Uterus (tissue), 4 donors: ENCODE measurements around the gene CACNA2D4. TPM values are rescaled to one million over a fixed set of nuclear protein-coding genes. Genes with fewer than 3 reads are reported as not detected.

Experiments used
- DNase-seq, 2 donors: peaks; one replicate each; pipeline ENCODE4 v3.0.0-alpha.2; 2019 to 2020
- H3K27ac ChIP-seq, 2 donors: fragments of 200-600 bp; sonication (generic); 1 replicate in 1 of 2; 2 replicates in 1 of 2; pipeline ENCODE4 v1.5.1; 2016 to 2018
- H3K27me3 ChIP-seq, 2 donors: fragments of 200-600 bp; sonication (generic); one replicate each; pipeline ENCODE4 v1.5.1; 2018 to 2019; ENCODE audit warnings: control low read depth in 1 of 2
- H3K36me3 ChIP-seq, 2 donors: fragments of 200-600 bp; sonication (generic); one replicate each; pipeline ENCODE4 v1.5.1; 2019; ENCODE audit warnings: control low read depth in 1 of 2
- H3K4me1 ChIP-seq, 2 donors: fragments of 200-600 bp; sonication (generic); one replicate each; pipeline ENCODE4 v1.5.1; 2018 to 2019; ENCODE audit warnings: control low read depth in 1 of 2
- H3K4me3 ChIP-seq, 2 donors: fragments of 200-600 bp; sonication (generic); 1 replicate in 1 of 2; 2 replicates in 1 of 2; pipeline ENCODE4 v1.5.1; 2018 to 2019; ENCODE audit warnings: mild to moderate bottlenecking in 1 of 2
- H3K9me3 ChIP-seq, 2 donors: fragments of 200-600 bp; sonication (generic); one replicate each; pipeline ENCODE4 v1.5.1; 2019; ENCODE audit warnings: control low read depth in 1 of 2
- CTCF ChIP-seq, 4 experiments: fragments of 200-600 bp in 2 of 4; fragments of 450-650 bp in 2 of 4; sonication (generic) in 2 of 4; IDR thresholded peaks; one replicate each; pipeline ENCODE4 v1.5.1; 2016 to 2019; ENCODE audit warnings: antibody characterized with exemption in 4 of 4, mild to moderate bottlenecking in 2 of 4, moderate library complexity in 1 of 4
- POLR2A ChIP-seq, 2 donors: fragments of 450-650 bp; IDR thresholded peaks; one replicate each; pipeline ENCODE4 v1.6.1; 2016; ENCODE audit warnings: antibody characterized with exemption in 2 of 2, mild to moderate bottlenecking in 1 of 2, moderate library complexity in 1 of 2
- intact Hi-C: fragments of 100-400 bp; cut with DNase I; formaldehyde crosslinking; loops from one replicate; pipeline ENCODE4 v1.15.1; 2023; ENCODE audit warnings: low total_unique reads
- total RNA-seq, 4 donors: library from RNA; depleted of rRNA in 3 of 4; stranded (reverse); fragments of >200 nt in 3 of 4; gene quantifications; one replicate each; pipeline versions ENCODE4 v1.1.0 to v1.2.4, GENCODE V29; 2014 to 2023
- donor health status: DM: yes; HTN: yes; CAD: no.

Gene CACNA2D4
- total RNA-seq, 4 donors from 2014 or later: 2.6 to 4.1 (median 4.0) TPM; not detected in 1

GRCh38 chr12:1926251-1926657 is 7.8 kb upstream of the CACNA2D4 start:
- no peaks in the 10 kb centered on the region for H3K27me3 ChIP-seq
- peaks cover 0 to 11% of the 10 kb centered on the region in 2 donors for H3K4me1 ChIP-seq
- no peak for TF ChIP-seq CTCF (IDR thresholded peaks at IDR 0.05)
- no peak for TF ChIP-seq POLR2A (IDR thresholded peaks at IDR 0.05)
- no peak overlapping the region for H3K4me3 ChIP-seq
- H3K27ac ChIP-seq: no peak overlapping the region
- DNase-seq: peak in 1 of 2 donors; percentile 6
- H3K36me3 ChIP-seq: no peaks in the 10 kb centered on the region
- H3K9me3 ChIP-seq: no peaks in the 10 kb centered on the region
- intact Hi-C loops: no loop called here

- Histone ChIP-seq H3K4me1 (peaks cover 0 to 11% of the 10 kb centered on the region in 2 donors), H3K27me3 (no peaks in the 10 kb centered on the region), H3K36me3 (no peaks in the 10 kb centered on the region), H3K27ac (no peak overlapping the region), H3K4me3 (no peak overlapping the region), H3K9me3 (no peaks in the 10 kb centered on the region)
- DNase-seq: peak in 1 of 2 donors; percentile 7
- intact Hi-C loops: no loop called here
- TF ChIP-seq CTCF (IDR thresholded peaks at IDR 0.05): no peak
- no peak for TF ChIP-seq POLR2A (IDR thresholded peaks at IDR 0.05)
These were observed 7.2 kb upstream of the CACNA2D4 start for GRCh38 chr12:1925684-1926006.

GRCh38 chr12:1924996-1925683 is 6.7 kb upstream of the CACNA2D4 start:
- Histone ChIP-seq H3K4me1 (peaks cover 0 to 11% of the 10 kb centered on the region in 2 donors), H3K27ac (no peak overlapping the region), H3K27me3 (no peaks in the 10 kb centered on the region), H3K9me3 (no peaks in the 10 kb centered on the region), H3K36me3 (no peaks in the 10 kb centered on the region), H3K4me3 (no peak overlapping the region)
- intact Hi-C loops: no loop called here
- peak; percentile 4 to 9 for DNase-seq
- no peak for TF ChIP-seq POLR2A (IDR thresholded peaks at IDR 0.05)
- no peak for TF ChIP-seq CTCF (IDR thresholded peaks at IDR 0.05)

GRCh38 chr12:1922985-1923384 is 4.5 kb upstream of the CACNA2D4 start:
- H3K27me3 ChIP-seq: no peaks in the 10 kb centered on the region
- H3K27ac ChIP-seq: no peak overlapping the region
- intact Hi-C loops: no loop called here
- no peaks in the 10 kb centered on the region for H3K9me3 ChIP-seq
- no peak for DNase-seq
- no peak for TF ChIP-seq CTCF (IDR thresholded peaks at IDR 0.05)
- TF ChIP-seq POLR2A (IDR thresholded peaks at IDR 0.05): no peak
- peaks cover 0 to 11% of the 10 kb centered on the region in 2 donors for H3K4me1 ChIP-seq
- no peak overlapping the region for H3K4me3 ChIP-seq
- no peaks in the 10 kb centered on the region for H3K36me3 ChIP-seq

GRCh38 chr12:1922075-1922709 is 3.7 kb upstream of the CACNA2D4 start:
- TF ChIP-seq POLR2A (IDR thresholded peaks at IDR 0.05): no peak
- no peak for TF ChIP-seq CTCF (IDR thresholded peaks at IDR 0.05)
- H3K27me3 ChIP-seq: no peaks in the 10 kb centered on the region
- H3K27ac ChIP-seq: no peak overlapping the region
- peaks cover 0 to 11% of the 10 kb centered on the region in 2 donors for H3K4me1 ChIP-seq
- peak in 1 of 2 donors; percentile 11 for DNase-seq
- no peak overlapping the region for H3K4me3 ChIP-seq
- H3K36me3 ChIP-seq: no peaks in the 10 kb centered on the region
- H3K9me3 ChIP-seq: no peaks in the 10 kb centered on the region
- intact Hi-C loops: no loop called here
